RWPE2 (cell line): ENCODE measurements around the gene GIMAP1.

Experiments
- ATAC-seq: fragments of 200-7000 bp; cut with Tn5 transposase; 3 replicates; pipeline ENCODE4 v1.9.1; 2021; ENCODE audit warnings: low read depth
- DNase-seq: peaks from one replicate; pipeline ENCODE4 v3.0.0-alpha.2; 2020; ENCODE audit warnings: low spot score
- H3K27ac ChIP-seq: fragments of 450-650 bp; 2 replicates; pipeline ENCODE4 v1.5.1; 2017; ENCODE audit warnings: mild to moderate bottlenecking; ENCODE audit not compliant: poor library complexity, severe bottlenecking
- H3K27me3 ChIP-seq: fragments of 250-450 bp; sonication (Bioruptor Pico); 2 replicates; pipeline ENCODE4 v1.5.1; 2021; ENCODE audit warnings: mild to moderate bottlenecking, moderate library complexity; ENCODE audit not compliant: insufficient read depth, poor library complexity, severe bottlenecking
- H3K36me3 ChIP-seq: fragments of 250-450 bp; sonication (Bioruptor Pico); 2 replicates; pipeline ENCODE4 v1.5.1; 2020; ENCODE audit warnings: low read depth, mild to moderate bottlenecking, moderate library complexity
- H3K4me1 ChIP-seq: fragments of 250-450 bp; sonication (Bioruptor Pico); 2 replicates; pipeline ENCODE4 v1.5.1; 2021; ENCODE audit warnings: mild to moderate bottlenecking, moderate library complexity; ENCODE audit not compliant: insufficient read depth, poor library complexity, severe bottlenecking
- H3K4me3 ChIP-seq: fragments of 250-450 bp; sonication (Bioruptor Pico); 2 replicates; pipeline ENCODE4 v1.5.1; 2021; ENCODE audit warnings: mild to moderate bottlenecking, moderate library complexity; ENCODE audit not compliant: severe bottlenecking
- H3K9me3 ChIP-seq: fragments of 250-450 bp; sonication (Bioruptor Pico); 2 replicates; pipeline ENCODE4 v1.5.1; 2021; ENCODE audit warnings: mild to moderate bottlenecking, moderate library complexity; ENCODE audit not compliant: severe bottlenecking
- CTCF ChIP-seq: fragments of 450-650 bp; IDR thresholded peaks from one replicate; pipeline ENCODE4 v1.5.1; 2017; ENCODE audit warnings: mild to moderate bottlenecking, moderate library complexity; ENCODE audit not compliant: poor library complexity, severe bottlenecking

GIMAP1 gene

GRCh38 chr7:150755473-150756099 lies 39.2 kb downstream of the GIMAP1 start:
- Histone ChIP-seq H3K36me3 (no peaks in the 10 kb centered on the region), H3K27ac (no peak overlapping the region), H3K9me3 (no peaks in the 10 kb centered on the region), H3K4me1 (no peaks in the 10 kb centered on the region), H3K4me3 (no peak overlapping the region), H3K27me3 (peaks cover 16% of the 10 kb centered on the region)
- ATAC-seq (no peak), DNase-seq (no peak)
- TF ChIP-seq CTCF, result no peak

GRCh38 chr7:150756166-150756565 lies 39.8 kb downstream of the GIMAP1 start:
- Histone ChIP-seq H3K4me1 (no peaks in the 10 kb centered on the region), H3K4me3 (no peak overlapping the region), H3K36me3 (no peaks in the 10 kb centered on the region), H3K27me3 (peaks cover 14% of the 10 kb centered on the region), H3K9me3 (no peaks in the 10 kb centered on the region), H3K27ac (no peak overlapping the region)
- no peak for TF ChIP-seq CTCF
- DNase-seq (no peak), ATAC-seq (no peak)

- peak; percentile 34 for TF ChIP-seq CTCF
- H3K36me3 ChIP-seq, result no peaks in the 10 kb centered on the region
- ATAC-seq, result no peak
- H3K27ac ChIP-seq, result no peak overlapping the region
- H3K4me3 ChIP-seq, result no peak overlapping the region
- H3K9me3 ChIP-seq, result no peaks in the 10 kb centered on the region
- H3K27me3 ChIP-seq, result peaks cover 10% of the 10 kb centered on the region
- no peaks in the 10 kb centered on the region for H3K4me1 ChIP-seq
- DNase-seq, result no peak
These were observed 40.4 kb downstream of the GIMAP1 start for GRCh38 chr7:150756858-150757257.

GRCh38 chr7:150759479-150759878 lies 43.1 kb downstream of the GIMAP1 start:
- no peak for DNase-seq
- Histone ChIP-seq H3K9me3 (no peaks in the 10 kb centered on the region), H3K4me3 (no peak overlapping the region), H3K27ac (no peak overlapping the region), H3K36me3 (no peaks in the 10 kb centered on the region), H3K27me3 (peaks cover 10% of the 10 kb centered on the region), H3K4me1 (no peaks in the 10 kb centered on the region)
- ATAC-seq, result no peak
- TF ChIP-seq CTCF, result no peak

GRCh38 chr7:150766334-150766709 lies 49.9 kb downstream of the GIMAP1 start:
- H3K4me1 ChIP-seq, result no peaks in the 10 kb centered on the region
- no peak overlapping the region for H3K27ac ChIP-seq
- DNase-seq (no peak), ATAC-seq (no peak)
- TF ChIP-seq CTCF, result no peak
- H3K9me3 ChIP-seq, result no peaks in the 10 kb centered on the region
- no peaks in the 10 kb centered on the region for H3K36me3 ChIP-seq
- H3K27me3 ChIP-seq, result peaks cover 4% of the 10 kb centered on the region
- H3K4me3 ChIP-seq, result no peak overlapping the region
